ENCODE data around the gene LRRC1. TPM values are rescaled to one million over a fixed set of nuclear protein-coding genes. Genes with fewer than 3 reads are reported as not detected.

Gene LRRC1
- total RNA-seq, 1 donor, result 18.6 TPM

DNA sequence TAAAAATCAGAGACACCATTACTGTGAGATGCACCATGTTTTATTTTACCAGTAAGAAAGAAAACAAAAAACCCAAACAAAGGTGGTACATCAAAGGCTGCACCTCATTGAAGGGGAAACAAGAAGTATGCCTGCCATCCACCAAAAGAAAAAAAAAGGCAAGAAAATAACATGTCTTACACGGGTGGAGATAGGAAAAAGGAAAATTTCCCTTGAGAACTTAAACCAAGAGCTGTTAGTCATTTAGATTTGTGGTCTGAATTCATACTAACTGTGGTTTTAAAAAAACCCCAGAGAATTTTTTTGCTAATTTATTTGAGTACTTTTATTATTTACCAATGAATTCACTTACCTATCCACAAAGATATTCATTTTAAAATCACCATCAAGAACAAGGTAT, 144.0 kb downstream of the LRRC1 start:
- no peak for DNase-seq (ENCODE audit: low read depth)
- no peak overlapping the region for H3K4me3 ChIP-seq (ENCODE audit: low read depth, low read length)
- TF ChIP-seq, protein P1, sequence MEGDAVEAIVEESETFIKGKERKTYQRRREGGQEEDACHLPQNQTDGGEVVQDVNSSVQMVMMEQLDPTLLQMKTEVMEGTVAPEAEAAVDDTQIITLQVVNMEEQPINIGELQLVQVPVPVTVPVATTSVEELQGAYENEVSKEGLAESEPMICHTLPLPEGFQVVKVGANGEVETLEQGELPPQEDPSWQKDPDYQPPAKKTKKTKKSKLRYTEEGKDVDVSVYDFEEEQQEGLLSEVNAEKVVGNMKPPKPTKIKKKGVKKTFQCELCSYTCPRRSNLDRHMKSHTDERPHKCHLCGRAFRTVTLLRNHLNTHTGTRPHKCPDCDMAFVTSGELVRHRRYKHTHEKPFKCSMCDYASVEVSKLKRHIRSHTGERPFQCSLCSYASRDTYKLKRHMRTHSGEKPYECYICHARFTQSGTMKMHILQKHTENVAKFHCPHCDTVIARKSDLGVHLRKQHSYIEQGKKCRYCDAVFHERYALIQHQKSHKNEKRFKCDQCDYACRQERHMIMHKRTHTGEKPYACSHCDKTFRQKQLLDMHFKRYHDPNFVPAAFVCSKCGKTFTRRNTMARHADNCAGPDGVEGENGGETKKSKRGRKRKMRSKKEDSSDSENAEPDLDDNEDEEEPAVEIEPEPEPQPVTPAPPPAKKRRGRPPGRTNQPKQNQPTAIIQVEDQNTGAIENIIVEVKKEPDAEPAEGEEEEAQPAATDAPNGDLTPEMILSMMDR (IDR thresholded peaks at IDR 0.05; ENCODE audit: insufficient read depth, low read depth, low read length), result no peak

- TF ChIP-seq, protein P1 (IDR thresholded peaks at IDR 0.05; ENCODE audit: insufficient read depth, low read depth, low read length), result no peak
- no peak overlapping the region for H3K4me3 ChIP-seq (ENCODE audit: low read depth, low read length)
- no peak for DNase-seq (ENCODE audit: low read depth)
These were observed 145.0 kb downstream of the LRRC1 start for GRCh38 chr6:53939830-53940229.

DNA sequence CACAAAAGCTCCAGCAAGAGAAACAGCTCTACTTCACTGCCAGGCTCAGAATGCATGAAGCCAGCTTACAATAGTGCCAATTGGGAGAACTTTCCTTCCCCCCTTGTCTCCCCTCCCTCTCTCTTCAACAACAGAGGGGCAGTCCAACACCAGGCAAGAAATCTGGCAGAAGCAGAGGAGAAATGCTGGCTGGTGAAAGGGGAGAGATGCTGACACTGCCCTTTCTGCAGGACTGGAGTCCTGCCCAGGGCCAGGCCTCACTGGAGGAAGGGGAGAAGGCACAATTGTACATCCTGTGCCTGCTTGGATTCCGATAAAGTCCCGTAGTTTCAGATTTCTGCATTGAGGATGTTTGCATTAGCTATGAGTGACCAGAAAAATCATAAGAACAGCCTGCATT, 148.6 kb downstream of the LRRC1 start:
- no peak for DNase-seq (ENCODE audit: low read depth)
- H3K4me3 ChIP-seq (ENCODE audit: low read depth, low read length), result no peak overlapping the region
- TF ChIP-seq, protein P1 (IDR thresholded peaks at IDR 0.05; ENCODE audit: insufficient read depth, low read depth, low read length), result no peak

- DNase-seq (ENCODE audit: low read depth), result no peak
- H3K4me3 ChIP-seq (ENCODE audit: low read depth, low read length), result no peak overlapping the region
These were observed 149.3 kb downstream of the LRRC1 start for GRCh38 chr6:53944091-53944490.

GRCh38 chr6:53944543-53944942, 149.7 kb downstream of the LRRC1 start:
- TF ChIP-seq, protein P1 (IDR thresholded peaks at IDR 0.05; ENCODE audit: insufficient read depth, low read depth, low read length), result no peak
- no peak for DNase-seq (ENCODE audit: low read depth)
- H3K4me3 ChIP-seq (ENCODE audit: low read depth, low read length), result no peak overlapping the region

More at GRCh38 chr6:53944091-53944490, 149.3 kb downstream of the LRRC1 start:
- TF ChIP-seq, protein P1 (IDR thresholded peaks at IDR 0.05; ENCODE audit: insufficient read depth, low read depth, low read length), result no peak

- DNase-seq (ENCODE audit: low read depth), result no peak
- TF ChIP-seq, protein P1 (IDR thresholded peaks at IDR 0.05; ENCODE audit: insufficient read depth, low read depth, low read length), result no peak
- no peak overlapping the region for H3K4me3 ChIP-seq (ENCODE audit: low read depth, low read length)
These were observed 151.1 kb downstream of the LRRC1 start for GRCh38 chr6:53945765-53946407.

DNA sequence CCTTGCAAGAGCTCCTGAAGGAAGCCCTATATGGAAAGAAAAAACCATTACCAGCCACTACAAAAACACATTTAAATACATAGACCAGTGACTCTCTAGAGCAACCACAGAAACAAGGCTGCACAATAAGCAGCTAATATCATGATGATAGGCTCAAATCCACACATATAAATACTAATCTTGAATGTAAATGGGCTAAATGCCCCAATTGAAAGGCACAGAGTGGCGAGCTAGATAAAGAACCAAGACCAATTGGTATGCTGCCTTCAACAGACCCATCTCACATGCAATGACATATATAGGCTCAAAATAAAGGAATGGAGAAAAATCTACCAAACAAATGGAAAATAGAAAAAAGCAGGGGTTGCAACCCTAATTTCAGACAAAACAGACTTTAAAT, 153.0 kb downstream of the LRRC1 start:
- no peak overlapping the region for H3K4me3 ChIP-seq (ENCODE audit: low read depth, low read length)
- TF ChIP-seq, protein P1 (IDR thresholded peaks at IDR 0.05; ENCODE audit: insufficient read depth, low read depth, low read length), result no peak
- no peak for DNase-seq (ENCODE audit: low read depth)
